Limb (tissue), 2 donors: ENCODE results near the gene PDE4B.

Source experiments
- DNase-seq, 2 donors: peaks; one replicate each; pipeline ENCODE4 v3.0.0-alpha.2; 2016; ENCODE audit errors: extremely low spot score in 2 of 2

The PDE4B gene

GRCh38 chr1:66176832-66177231 is 384.1 kb downstream of the PDE4B start:
- no peak for DNase-seq

GRCh38 chr1:66177510-66177909 is 384.8 kb downstream of the PDE4B start:
- DNase-seq = no peak

GRCh38 chr1:66182026-66182425 is 389.3 kb downstream of the PDE4B start:
- DNase-seq = no peak

GRCh38 chr1:66182551-66183178 is 390.0 kb downstream of the PDE4B start:
- DNase-seq = peak; percentile 39 to 44

GRCh38 chr1:66183400-66183799 is 390.7 kb downstream of the PDE4B start:
- no peak for DNase-seq

GRCh38 chr1:66197120-66197519 is 404.4 kb downstream of the PDE4B start:
- no peak for DNase-seq

- peak in 1 of 2 donors; percentile 38 for DNase-seq
These were observed 405.1 kb downstream of the PDE4B start for GRCh38 chr1:66197785-66198184.

GRCh38 chr1:66206563-66207144 is 414.0 kb downstream of the PDE4B start:
- no peak for DNase-seq

- no peak for DNase-seq
These were observed 414.8 kb downstream of the PDE4B start for GRCh38 chr1:66207484-66207883.

GRCh38 chr1:66208632-66209031 is 415.9 kb downstream of the PDE4B start:
- DNase-seq = no peak

- no peak for DNase-seq
These were observed 418.0 kb downstream of the PDE4B start for GRCh38 chr1:66210635-66211244.

GRCh38 chr1:66211521-66211920 is 418.8 kb downstream of the PDE4B start:
- DNase-seq = no peak

- DNase-seq = no peak
These were observed 420.8 kb downstream of the PDE4B start for GRCh38 chr1:66213491-66213890.

GRCh38 chr1:66214901-66215300 is 422.2 kb downstream of the PDE4B start:
- DNase-seq = no peak

GRCh38 chr1:66217021-66217420 is 424.3 kb downstream of the PDE4B start:
- no peak for DNase-seq

GRCh38 chr1:66217561-66217960 is 424.9 kb downstream of the PDE4B start:
- no peak for DNase-seq

GRCh38 chr1:66220477-66220876 is 427.8 kb downstream of the PDE4B start:
- no peak for DNase-seq

- no peak for DNase-seq
These were observed 431.0 kb downstream of the PDE4B start for GRCh38 chr1:66223681-66224080.

- DNase-seq = no peak
These were observed 434.3 kb downstream of the PDE4B start for GRCh38 chr1:66226985-66227384.

GRCh38 chr1:66227966-66228365 is 435.3 kb downstream of the PDE4B start:
- DNase-seq = no peak

GRCh38 chr1:66231217-66231616 is 438.5 kb downstream of the PDE4B start:
- no peak for DNase-seq

GRCh38 chr1:66231681-66232463 is 439.2 kb downstream of the PDE4B start:
- no peak for DNase-seq
